NT2/D1 (cell line): ENCODE measurements around the gene CIDEB.

Experiments
- SUZ12 ChIP-seq: IDR thresholded peaks from 2 replicates; pipeline ENCODE4 v1.6.1; 2011; ENCODE audit not compliant: insufficient read length, insufficient read depth; ENCODE audit errors: extremely low read depth
- YY1 ChIP-seq: IDR thresholded peaks from 2 replicates; pipeline ENCODE4 v1.6.1; 2011; ENCODE audit not compliant: insufficient read length, insufficient read depth

GRCh38 chr14:24310265-24310645 lies 2.5 kb upstream of the CIDEB start:
- no peak for TF ChIP-seq SUZ12
- TF ChIP-seq YY1 = no peak
